ENCODE measurements around the gene UNC5C.
"Not testable (repeated sequence)": the region's sequence is repeated elsewhere in the genome, so short reads cannot be mapped to it uniquely, and the experiment has no call there.

Gene UNC5C

GRCh38 chr4:95158045-95158444 is 390.7 kb downstream of the UNC5C start:
- no peak for DNase-seq

GRCh38 chr4:95157596-95157995 is 391.2 kb downstream of the UNC5C start:
- no peak for DNase-seq

GRCh38 chr4:95156452-95156765 is 392.4 kb downstream of the UNC5C start:
- DNase-seq = no peak

GRCh38 chr4:95155759-95156451 is 392.9 kb downstream of the UNC5C start:
- no peak for DNase-seq

- DNase-seq = no peak
Measured at GRCh38 chr4:95153182-95153581, 395.6 kb downstream of the UNC5C start.

- DNase-seq = no peak
Measured at GRCh38 chr4:95151255-95151654, 397.5 kb downstream of the UNC5C start.

- no peak for DNase-seq
Measured at GRCh38 chr4:95142932-95143331, 405.8 kb downstream of the UNC5C start.

GRCh38 chr4:95141361-95141760 is 407.4 kb downstream of the UNC5C start:
- no peak for DNase-seq

GRCh38 chr4:95139424-95139823 is 409.3 kb downstream of the UNC5C start:
- DNase-seq = not testable (repeated sequence)

GRCh38 chr4:95134016-95134415 is 414.8 kb downstream of the UNC5C start:
- DNase-seq = not testable (repeated sequence)

GRCh38 chr4:95129821-95130311 is 418.9 kb downstream of the UNC5C start:
- DNase-seq = no peak

- no peak for DNase-seq
Measured at GRCh38 chr4:95129031-95129430, 419.7 kb downstream of the UNC5C start.

GRCh38 chr4:95124906-95125504 is 423.8 kb downstream of the UNC5C start:
- DNase-seq = no peak

GRCh38 chr4:95122001-95122400 is 426.8 kb downstream of the UNC5C start:
- DNase-seq = no peak

GRCh38 chr4:95120456-95120855 is 428.3 kb downstream of the UNC5C start:
- DNase-seq = no peak

GRCh38 chr4:95118497-95118896 is 430.3 kb downstream of the UNC5C start:
- DNase-seq = no peak

GRCh38 chr4:95114521-95114920 is 434.3 kb downstream of the UNC5C start:
- no peak for DNase-seq

All from activated CD8-positive, alpha-beta memory T cell treated with anti-CD3 and anti-CD28 coated beads, Interleukin-2, amount 50 U/mL, for 4 hours (primary cell).